Adipose tissue (tissue), 3 donors: Measurements from ENCODE around the gene VTI1B. TPM values are rescaled to one million over a fixed set of nuclear protein-coding genes. Genes with fewer than 3 reads are reported as not detected.
"Not testable (repeated sequence)": the region's sequence is repeated elsewhere in the genome, so short reads cannot be mapped to it uniquely, and the experiment has no call there.

Source experiments
- H3K27ac ChIP-seq: one replicate; pipeline ENCODE4 v1.5.1; 2013; ENCODE audit warnings: low read depth, low read length
- WGBS, 3 donors: extraction: QIAGEN DNeasy Blood & Tissue Kit; methylation state at CpG; one replicate each; pipeline ENCODE4 v1.1.7; 2013; 5-methylcytosine and 5-hydroxymethylcytosine counted together
- polyA plus RNA-seq, 3 donors: library from polyadenylated mRNA; stranded (reverse); fragments of 200-250 nt; gene quantifications; one replicate each; pipeline ENCODE4 v1.2.3, GENCODE V29; 2013
- donor health status: healthy with polysubstance abuse.
- donor health status: Bipolar disorder and iron deficiency.
- donor health status: healthy.

The VTI1B gene
- polyA plus RNA-seq, 3 donors: 41.8 to 166 (median 135) TPM

DNA sequence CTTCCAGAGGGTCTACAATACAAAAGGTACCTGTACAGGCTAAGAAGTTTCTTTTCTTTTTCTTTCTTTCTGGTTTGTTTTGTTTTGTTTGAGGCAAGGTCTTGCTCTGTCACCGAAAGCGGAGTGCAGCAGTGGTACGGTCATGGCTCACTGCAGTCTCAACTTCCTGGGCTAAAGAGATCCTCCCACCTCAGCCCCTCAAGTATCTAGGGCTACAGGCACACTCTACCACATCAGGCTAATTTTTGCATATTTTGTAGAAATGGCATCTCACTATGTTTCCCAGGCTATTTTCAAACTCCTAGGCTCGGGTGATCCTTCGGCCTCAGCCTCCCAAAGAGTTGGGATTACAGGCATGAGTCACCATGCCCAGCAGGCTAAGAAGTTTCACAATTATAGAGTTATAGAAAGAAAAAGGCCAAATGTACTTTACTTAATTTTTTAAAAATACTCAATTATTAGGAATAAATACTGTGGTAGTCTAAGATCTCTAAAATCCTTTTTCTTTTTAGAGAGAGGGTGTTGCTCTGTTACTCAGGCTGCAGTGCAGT lies 71.4 kb downstream of the VTI1B start:
- 70 to 75% (median 73%) methylated on average over 5 of the region's 5 CpGs for WGBS, 3 donors

GRCh38 chr14:67602076-67602475 lies 72.4 kb downstream of the VTI1B start:
- H3K27ac ChIP-seq: no peak overlapping the region
- 64 to 71% (median 70%) methylated on average over 7 of the region's 7 CpGs for WGBS, 3 donors

More for the DNA sequence above, 71.4 kb downstream of the VTI1B start:
- no peak overlapping the region for H3K27ac ChIP-seq

DNA sequence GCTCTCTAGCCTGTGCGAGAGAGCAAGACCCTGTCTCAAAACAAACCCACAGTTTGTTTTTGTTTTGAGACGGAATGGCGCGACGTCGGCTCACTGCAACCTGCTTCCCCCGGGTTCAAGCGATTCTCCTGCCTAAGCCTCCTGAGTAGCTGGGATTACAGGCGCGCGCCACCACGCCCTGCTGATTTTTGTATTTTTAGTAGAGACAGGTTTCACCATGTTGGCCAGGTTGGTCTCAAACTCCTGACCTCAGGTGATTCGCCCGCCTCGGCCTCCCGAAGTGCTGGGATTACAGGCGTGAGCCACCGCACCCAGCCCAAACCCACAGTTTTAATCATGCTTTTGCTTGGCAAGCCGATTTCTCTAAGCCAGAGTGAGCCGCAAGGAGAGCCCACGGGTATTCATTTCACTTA lies 73.9 kb downstream of the VTI1B start:
- not testable (repeated sequence) for H3K27ac ChIP-seq
- WGBS, 3 donors: 84 to 89% (median 87%) methylated on average over 21 of the region's 21 CpGs

DNA sequence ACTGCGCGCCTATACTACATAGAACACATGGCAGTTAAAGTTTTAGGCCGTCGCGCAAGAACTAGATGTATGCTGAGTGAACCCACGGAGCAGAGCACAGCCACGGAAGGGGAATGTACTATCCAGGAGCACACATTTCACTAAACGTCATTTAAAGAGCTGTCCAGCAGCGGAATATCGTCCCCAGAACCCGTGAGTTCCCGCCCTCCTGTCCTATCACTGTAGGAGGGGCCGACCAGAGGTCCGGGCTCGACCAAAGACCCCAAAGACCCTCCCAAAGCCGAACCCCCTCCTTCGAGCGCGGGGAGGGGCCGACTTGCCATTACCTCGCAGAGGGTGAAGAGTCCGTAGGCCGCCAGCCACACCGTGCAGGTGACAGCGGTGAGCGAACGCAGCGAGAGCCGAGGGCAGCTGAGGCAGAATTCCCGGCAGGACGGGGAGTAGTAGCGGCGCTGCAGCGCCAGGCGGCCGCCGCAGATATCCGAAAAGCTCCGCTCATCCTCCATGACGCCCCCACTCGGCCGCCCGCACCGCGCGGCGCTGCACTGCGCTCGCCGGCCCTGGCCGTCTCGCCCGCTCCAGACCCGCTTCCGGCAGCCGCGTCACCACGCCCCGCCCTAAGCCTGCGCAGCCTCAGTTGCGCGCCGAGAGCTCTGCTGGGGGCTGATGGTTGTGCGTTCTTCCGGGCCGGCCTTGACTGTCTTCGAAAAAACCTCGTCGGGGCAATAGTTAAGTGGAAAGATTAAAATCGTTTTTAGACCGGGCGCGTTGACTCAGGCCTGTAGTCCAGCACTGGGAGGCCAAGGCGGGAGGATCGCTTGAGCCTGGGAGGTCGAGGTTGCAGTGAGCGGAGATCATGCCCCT lies 74.5 kb downstream of the VTI1B start, which contains the start of gene PIGH:
TSS of gene PIGH (minus strand) at position 571 of the 864 bp plus-strand sequence. CDS start at position 506, 65 bp downstream.
- 2 to 4% (median 3%) methylated on average over 71 to 77 of the region's 77 CpGs for WGBS, 3 donors

More for the DNA sequence above, 74.5 kb downstream of the VTI1B start, which contains the start of gene PIGH:
- H3K27ac ChIP-seq: no peak within 1 kb of the TSS

Other genes starting within 250 kb of the VTI1B start
- 1 to 10 TPM; 1.3 to 2.2 (median 1.5) TPM for gene TMEM229B, start 185.9 kb downstream of the VTI1B start, polyA plus RNA-seq
- gene PLEKHH1, start 141.3 kb downstream of the VTI1B start, polyA plus RNA-seq: 10 to 100 TPM in 1 of 3 donors, 1 to 10 TPM in 2; 2.2 to 12.5 (median 6.3) TPM
- 10 to 100 TPM; 12.5 to 26.8 (median 18.0) TPM for gene PIGH, start 74.4 kb downstream of the VTI1B start, polyA plus RNA-seq
- 1 to 10 TPM; 2.7 to 5.7 (median 4.3) TPM for gene ARG2, start 54.7 kb downstream of the VTI1B start, polyA plus RNA-seq
- gene RDH11, start 21.1 kb upstream of the VTI1B start, polyA plus RNA-seq: 10 to 100 TPM; 15.2 to 21.6 (median 17.3) TPM
- 1 to 10 TPM in 2 of 3 donors, under 1 TPM in 1; 0.22 to 1.3 (median 1.2) TPM for gene RDH12, start 27.3 kb upstream of the VTI1B start, polyA plus RNA-seq
- 1 to 10 TPM; 2.6 to 5.3 (median 5.1) TPM for gene ZFYVE26, start 142.0 kb upstream of the VTI1B start, polyA plus RNA-seq
- 1 to 10 TPM; 2.4 to 4.9 (median 3.3) TPM for gene RAD51B, start 145.1 kb upstream of the VTI1B start, polyA plus RNA-seq